ENCODE data around the gene HSD17B4. TPM values are rescaled to one million over a fixed set of nuclear protein-coding genes. Genes with fewer than 3 reads are reported as not detected.

The HSD17B4 gene
- total RNA-seq, 1 experiment from 2014 or later, result 107 TPM

DNA sequence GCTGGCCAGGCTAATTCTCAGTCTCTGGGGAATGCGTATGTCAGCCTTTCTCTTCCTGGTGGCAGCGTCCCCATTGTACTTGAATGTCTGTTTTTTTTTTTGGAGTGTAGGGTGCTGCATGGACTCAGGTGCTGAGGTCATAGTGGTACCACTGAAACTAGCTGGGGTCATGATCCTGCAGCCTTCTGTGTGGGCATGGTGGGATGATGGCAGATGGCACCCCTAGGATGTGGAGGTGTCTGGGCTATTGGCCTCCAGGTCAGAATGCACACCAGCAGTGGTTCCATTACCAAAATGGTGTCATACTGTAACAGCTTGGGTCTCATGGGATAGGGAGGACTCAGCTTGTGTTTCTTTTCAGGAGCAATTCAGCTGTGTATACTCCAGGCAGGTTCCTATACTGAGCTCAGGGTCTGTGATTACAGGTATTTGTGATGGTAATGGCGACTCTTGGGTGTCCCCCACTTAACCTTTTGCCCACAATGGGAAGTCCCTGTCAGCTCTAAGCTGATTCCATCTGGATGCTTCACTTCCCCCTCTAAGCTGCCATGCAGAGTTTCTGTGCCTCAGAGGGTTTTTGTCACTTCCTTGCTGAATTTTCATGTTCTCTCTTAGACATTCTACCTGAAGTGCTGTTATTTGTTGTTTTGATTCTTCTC is 17.9 kb downstream of the HSD17B4 start:
- Histone ChIP-seq H3K4me1 (ENCODE audit: control insufficient read depth, insufficient read depth, low read length) (no peaks in the 10 kb centered on the region), H3K27me3 (ENCODE audit: control insufficient read depth, insufficient read depth, low read length) (no peaks in the 10 kb centered on the region), H3K27ac (ENCODE audit: low read length) (no peak overlapping the region), H3K9me3 (ENCODE audit: control insufficient read depth, insufficient read depth, low read depth, low read length) (peaks cover 14% of the 10 kb centered on the region; the same call in 1 of the 2 replicates), H3K4me3 (ENCODE audit: low read depth in 2 of 2, low read length in 2 of 2) (no peak overlapping the region), H3K36me3 (ENCODE audit: control insufficient read depth, insufficient read depth, low read length) (no peaks in the 10 kb centered on the region; the same call in 1 of the 2 replicates)
- ChIA-PET CTCF (interaction anchor here (1.2 kb wide), 1 partner anchor 8 kb away, joined by 4 read pairs; no protein-coding TSS in a partner anchor), POLR2A (interaction anchor here (0.7 kb wide), 1 partner anchor 994 kb away, joined by 3 read pairs; no protein-coding TSS in a partner anchor)
- ATAC-seq (no peak), DNase-seq (ENCODE audit: low read depth, low spot score) (no peak)
- intact Hi-C loops (cut with micrococcal nuclease; ENCODE audit: unreplicated experiment), result loop anchor here (5.0 kb wide), 3 partner anchors 272 to 987 kb away; no protein-coding TSS in a partner anchor
- TF ChIP-seq, protein P1, sequence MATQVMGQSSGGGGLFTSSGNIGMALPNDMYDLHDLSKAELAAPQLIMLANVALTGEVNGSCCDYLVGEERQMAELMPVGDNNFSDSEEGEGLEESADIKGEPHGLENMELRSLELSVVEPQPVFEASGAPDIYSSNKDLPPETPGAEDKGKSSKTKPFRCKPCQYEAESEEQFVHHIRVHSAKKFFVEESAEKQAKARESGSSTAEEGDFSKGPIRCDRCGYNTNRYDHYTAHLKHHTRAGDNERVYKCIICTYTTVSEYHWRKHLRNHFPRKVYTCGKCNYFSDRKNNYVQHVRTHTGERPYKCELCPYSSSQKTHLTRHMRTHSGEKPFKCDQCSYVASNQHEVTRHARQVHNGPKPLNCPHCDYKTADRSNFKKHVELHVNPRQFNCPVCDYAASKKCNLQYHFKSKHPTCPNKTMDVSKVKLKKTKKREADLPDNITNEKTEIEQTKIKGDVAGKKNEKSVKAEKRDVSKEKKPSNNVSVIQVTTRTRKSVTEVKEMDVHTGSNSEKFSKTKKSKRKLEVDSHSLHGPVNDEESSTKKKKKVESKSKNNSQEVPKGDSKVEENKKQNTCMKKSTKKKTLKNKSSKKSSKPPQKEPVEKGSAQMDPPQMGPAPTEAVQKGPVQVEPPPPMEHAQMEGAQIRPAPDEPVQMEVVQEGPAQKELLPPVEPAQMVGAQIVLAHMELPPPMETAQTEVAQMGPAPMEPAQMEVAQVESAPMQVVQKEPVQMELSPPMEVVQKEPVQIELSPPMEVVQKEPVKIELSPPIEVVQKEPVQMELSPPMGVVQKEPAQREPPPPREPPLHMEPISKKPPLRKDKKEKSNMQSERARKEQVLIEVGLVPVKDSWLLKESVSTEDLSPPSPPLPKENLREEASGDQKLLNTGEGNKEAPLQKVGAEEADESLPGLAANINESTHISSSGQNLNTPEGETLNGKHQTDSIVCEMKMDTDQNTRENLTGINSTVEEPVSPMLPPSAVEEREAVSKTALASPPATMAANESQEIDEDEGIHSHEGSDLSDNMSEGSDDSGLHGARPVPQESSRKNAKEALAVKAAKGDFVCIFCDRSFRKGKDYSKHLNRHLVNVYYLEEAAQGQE (IDR thresholded peaks at IDR 0.05; ENCODE audit: insufficient read depth in 1 of 2, low read depth in 2 of 2, low read length in 1 of 2), result no peak
- TF ChIP-seq POLR2AphosphoS5 (IDR thresholded peaks at IDR 0.05; ENCODE audit: low read depth, low read length) (no peak), SIN3A (IDR thresholded peaks at IDR 0.05; ENCODE audit: borderline replicate concordance, insufficient read depth, low read depth, low read length) (no peak), TCF7L2 (IDR thresholded peaks at IDR 0.05; ENCODE audit: low read depth, low read length) (no peak)
- TF ChIP-seq, protein P2, sequence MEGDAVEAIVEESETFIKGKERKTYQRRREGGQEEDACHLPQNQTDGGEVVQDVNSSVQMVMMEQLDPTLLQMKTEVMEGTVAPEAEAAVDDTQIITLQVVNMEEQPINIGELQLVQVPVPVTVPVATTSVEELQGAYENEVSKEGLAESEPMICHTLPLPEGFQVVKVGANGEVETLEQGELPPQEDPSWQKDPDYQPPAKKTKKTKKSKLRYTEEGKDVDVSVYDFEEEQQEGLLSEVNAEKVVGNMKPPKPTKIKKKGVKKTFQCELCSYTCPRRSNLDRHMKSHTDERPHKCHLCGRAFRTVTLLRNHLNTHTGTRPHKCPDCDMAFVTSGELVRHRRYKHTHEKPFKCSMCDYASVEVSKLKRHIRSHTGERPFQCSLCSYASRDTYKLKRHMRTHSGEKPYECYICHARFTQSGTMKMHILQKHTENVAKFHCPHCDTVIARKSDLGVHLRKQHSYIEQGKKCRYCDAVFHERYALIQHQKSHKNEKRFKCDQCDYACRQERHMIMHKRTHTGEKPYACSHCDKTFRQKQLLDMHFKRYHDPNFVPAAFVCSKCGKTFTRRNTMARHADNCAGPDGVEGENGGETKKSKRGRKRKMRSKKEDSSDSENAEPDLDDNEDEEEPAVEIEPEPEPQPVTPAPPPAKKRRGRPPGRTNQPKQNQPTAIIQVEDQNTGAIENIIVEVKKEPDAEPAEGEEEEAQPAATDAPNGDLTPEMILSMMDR (IDR thresholded peaks at IDR 0.05), result no peak
- no TSS peak for BruUV-seq (replicated peaks)
- in situ Hi-C loops (cut with HindIII; ENCODE audit: low pct_unique_long_range_greater_than_20kb, low sequenced_read_pairs), result no loop called here

DNA sequence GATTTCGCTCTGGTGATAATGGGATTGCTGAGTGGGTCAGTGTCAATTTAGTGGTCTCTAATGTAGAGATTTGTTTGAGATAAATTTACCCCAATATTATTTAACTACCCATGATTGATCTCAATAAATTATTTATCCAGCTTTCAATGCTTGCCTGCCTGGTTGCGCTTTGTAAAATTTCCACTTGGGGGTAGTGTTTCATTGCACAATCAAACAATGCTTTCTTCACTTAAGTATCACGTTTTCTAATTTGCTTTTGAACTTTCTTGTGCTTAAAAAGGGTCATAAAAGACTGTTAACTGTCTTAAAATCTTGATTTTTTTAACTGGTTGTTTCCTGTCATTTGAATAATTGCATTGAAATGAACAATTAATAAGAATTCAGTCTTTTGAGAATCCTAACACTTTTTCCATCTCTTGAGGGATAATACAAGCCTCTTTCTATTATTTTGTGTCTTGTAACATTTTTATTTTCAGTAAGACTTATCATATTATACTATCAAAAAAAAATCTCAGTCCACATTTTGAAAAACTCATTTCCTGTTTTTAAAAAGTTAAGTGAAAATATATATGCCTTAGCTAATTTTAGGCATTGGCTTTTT is 18.7 kb downstream of the HSD17B4 start:
- no peaks in the 10 kb centered on the region for H3K4me1 ChIP-seq (ENCODE audit: control insufficient read depth, insufficient read depth, low read length)
- CTCF ChIA-PET, result interaction anchor here (1.2 kb wide), 1 partner anchor 9 kb away, joined by 4 read pairs; no protein-coding TSS in a partner anchor
- POLR2A ChIA-PET, result interaction anchor here (0.7 kb wide), 1 partner anchor 994 kb away, joined by 3 read pairs; no protein-coding TSS in a partner anchor
- no peaks in the 10 kb centered on the region; the same call in 1 of the 2 replicates for H3K36me3 ChIP-seq (ENCODE audit: control insufficient read depth, insufficient read depth, low read length)
- no peaks in the 10 kb centered on the region for H3K27me3 ChIP-seq (ENCODE audit: control insufficient read depth, insufficient read depth, low read length)
- DNase-seq (ENCODE audit: low read depth, low spot score) (no peak), ATAC-seq (no peak)
- intact Hi-C loops (cut with micrococcal nuclease; ENCODE audit: unreplicated experiment), result loop anchor here (5.0 kb wide), 3 partner anchors 271 to 986 kb away; no protein-coding TSS in a partner anchor
- TF ChIP-seq, protein P2 (IDR thresholded peaks at IDR 0.05), result peak; percentile 76; the same call in 1 of the 2 replicates
- TF ChIP-seq POLR2AphosphoS5 (IDR thresholded peaks at IDR 0.05; ENCODE audit: low read depth, low read length), result no peak
- H3K27ac ChIP-seq (ENCODE audit: low read length), result no peak overlapping the region
- BruUV-seq (replicated peaks), result no TSS peak
- in situ Hi-C loops (cut with HindIII; ENCODE audit: low pct_unique_long_range_greater_than_20kb, low sequenced_read_pairs), result no loop called here
- H3K4me3 ChIP-seq (ENCODE audit: low read depth in 2 of 2, low read length in 2 of 2), result no peak overlapping the region
- H3K9me3 ChIP-seq (ENCODE audit: control insufficient read depth, insufficient read depth, low read depth, low read length), result peaks cover 14% of the 10 kb centered on the region; the same call in 1 of the 2 replicates
